Stimulated activated CD4-positive, alpha-beta T cell treated with anti-CD3 and anti-CD28 coated beads, Interleukin-1b, Interleukin-23, amount 100 ng/mL, for 1 hour (primary cell): ENCODE data around the gene YRDC.

Experiments
- DNase-seq, 2 donors: peaks; one replicate each; pipeline ENCODE4 v3.0.0-alpha.2; 2020; ENCODE audit warnings: low read depth in 2 of 2

YRDC gene

DNA sequence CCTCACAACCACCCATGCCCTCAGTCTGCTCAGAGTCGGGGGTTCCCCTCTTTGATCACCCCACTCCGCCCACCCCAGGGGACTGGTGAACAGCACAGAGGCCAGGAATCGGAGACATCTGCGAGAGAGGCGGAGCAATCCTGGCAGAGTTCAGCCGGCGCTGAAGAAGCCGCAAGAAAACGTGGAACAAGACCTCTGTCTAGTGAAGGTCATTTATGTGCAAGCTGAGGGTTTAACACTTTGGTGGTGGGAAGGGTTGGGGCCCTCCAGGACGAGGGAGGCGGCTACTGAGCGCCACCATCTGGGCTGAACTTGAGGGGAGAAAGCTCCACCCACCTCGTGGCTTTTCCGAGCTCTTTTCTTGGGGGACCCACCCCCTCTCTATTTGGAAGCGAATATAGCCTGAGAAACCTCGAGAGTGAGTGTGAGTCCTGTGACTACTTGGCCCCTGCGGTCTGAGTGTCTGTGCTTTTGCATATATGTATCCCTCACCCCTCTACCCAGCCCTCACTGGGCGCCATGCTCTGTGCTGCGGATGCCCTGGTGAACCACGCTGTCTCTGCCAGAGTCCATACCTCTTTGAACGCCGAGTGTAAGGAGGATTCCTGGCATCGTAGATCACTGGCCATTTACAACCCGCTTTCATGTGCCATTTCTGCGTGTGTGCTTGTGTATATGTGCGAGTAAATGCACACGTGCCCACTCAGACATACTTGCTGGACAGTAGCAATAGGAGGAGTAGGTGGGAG lies 41.9 kb downstream of the YRDC start:
- DNase-seq, result no peak

- DNase-seq, result no peak
These were observed 43.0 kb downstream of the YRDC start, which contains the start of gene EPHA10 for GRCh38 chr1:37764888-37765441. Gene EPHA10, minus strand, starts transcription at chr1:37765120. Its CDS starts 54 bp downstream, at chr1:37765066.

GRCh38 chr1:37764414-37764825 lies 43.6 kb downstream of the YRDC start:
- peak in 1 of 2 donors; percentile 18 for DNase-seq

- no peak for DNase-seq
These were observed 44.1 kb downstream of the YRDC start for GRCh38 chr1:37763791-37764413.

- no peak for DNase-seq
These were observed 45.5 kb downstream of the YRDC start for GRCh38 chr1:37762516-37762915.

GRCh38 chr1:37761416-37762095 lies 46.5 kb downstream of the YRDC start:
- DNase-seq, result no peak

DNA sequence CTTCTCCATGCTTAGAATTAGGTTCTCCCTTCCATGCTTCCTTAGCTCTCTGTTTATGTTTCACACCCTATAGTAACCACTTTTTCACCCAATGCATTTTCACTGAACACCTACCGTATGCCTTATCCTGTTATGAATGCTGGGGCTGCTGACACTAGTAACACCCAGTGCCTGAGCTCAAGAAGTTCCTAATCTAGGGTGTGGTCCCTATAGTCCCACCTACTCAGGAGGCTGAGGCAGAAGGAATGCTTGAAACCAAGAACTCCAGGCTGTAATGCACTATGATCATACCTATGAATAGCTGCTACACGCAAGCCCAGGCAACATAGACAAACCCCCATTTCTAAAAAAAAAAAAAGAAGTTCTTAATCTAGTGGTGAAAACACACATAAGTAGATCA lies 48.6 kb downstream of the YRDC start:
- DNase-seq, result no peak

DNA sequence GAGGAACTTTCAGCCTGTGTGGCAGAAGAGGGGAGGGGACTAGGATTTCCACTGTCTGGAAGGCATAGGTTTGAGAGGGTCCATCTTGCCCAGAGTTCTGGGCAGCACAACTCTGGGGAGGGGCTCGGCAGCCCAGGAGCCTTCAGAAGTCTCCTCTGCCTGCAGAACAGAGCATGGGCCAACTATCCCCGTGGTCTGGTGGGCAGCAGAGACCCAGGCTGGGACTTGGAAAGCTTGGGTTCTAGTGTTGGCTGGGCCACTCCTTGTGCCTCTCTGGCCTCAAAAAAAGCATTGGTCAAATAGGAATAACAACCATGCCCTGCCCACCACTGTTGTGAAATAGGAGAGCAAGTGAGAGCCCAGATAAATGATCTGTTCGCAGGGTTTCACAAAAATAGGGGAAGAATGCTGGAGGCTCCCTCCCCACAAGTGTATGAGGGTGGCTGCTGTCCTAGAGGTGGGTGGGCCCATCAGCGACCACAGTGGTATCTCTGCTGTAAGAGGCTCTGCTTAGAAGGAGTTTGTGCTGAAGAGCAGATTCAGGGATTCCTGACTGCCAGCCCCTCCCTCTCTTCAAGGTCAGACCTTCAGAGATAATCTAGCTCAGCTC lies 52.0 kb downstream of the YRDC start:
- DNase-seq, result no peak

- no peak for DNase-seq
These were observed 52.7 kb downstream of the YRDC start for GRCh38 chr1:37755290-37755689.

GRCh38 chr1:37753473-37754321 lies 54.3 kb downstream of the YRDC start:
- DNase-seq, result no peak
